OCI-LY7 (cell line): ENCODE results near the gene POLR2L. TPM values are rescaled to one million over a fixed set of nuclear protein-coding genes. Genes with fewer than 3 reads are reported as not detected.
A peak's percentile ranks its signal among the peaks of the same experiment; 100 is the strongest.

Experiments
- BruUV-seq: library from RNA; stranded (reverse); fragments of 400-500 nt; replicated peaks from 2 replicates; lab custom pipeline; 2021; lab: Mats Ljungman, UMichigan
- CTCF ChIA-PET: fragments of 300-600 bp; sonication (Branson Sonifier 250); formaldehyde crosslinking; loops from one replicate; lab custom pipeline; 2022; ENCODE audit warnings: antibody characterized with exemption; ENCODE audit not compliant: unreplicated experiment; lab: Charles Lee
- POLR2A ChIA-PET: fragments of 300-600 bp; sonication (Branson Sonifier 250); formaldehyde crosslinking; loops from one replicate; lab custom pipeline; 2022; ENCODE audit warnings: antibody characterized with exemption; lab: Charles Lee
- DNase-seq: peaks from one replicate; pipeline ENCODE4 v3.0.0-alpha.2; 2015; ENCODE audit warnings: low spot score
- H2AFZ ChIP-seq: fragments of 200-600 bp; sonication (generic), shearing (Covaris generic); 2 replicates; pipeline ENCODE4 v1.6.1; 2014; ENCODE audit warnings: mild to moderate bottlenecking, antibody characterized with exemption, low read length, moderate library complexity
- H3K27ac ChIP-seq: fragments of 200-600 bp; sonication (generic); 2 replicates; pipeline ENCODE4 v1.5.1; 2014; ENCODE audit warnings: mixed run types, low read depth, mild to moderate bottlenecking, moderate library complexity, low read length, inconsistent platforms; ENCODE audit not compliant: poor library complexity, severe bottlenecking
- H3K36me3 ChIP-seq: fragments of 200-600 bp; sonication (generic); 2 replicates; pipeline ENCODE4 v1.6.1; 2014; ENCODE audit warnings: mild to moderate bottlenecking, antibody characterized with exemption, low read length, moderate library complexity, mixed read lengths; ENCODE audit not compliant: insufficient read depth
- H3K4me1 ChIP-seq: fragments of 200-600 bp; sonication (generic); 2 replicates; pipeline ENCODE4 v1.5.1; 2014; ENCODE audit warnings: mild to moderate bottlenecking, low read length; ENCODE audit not compliant: insufficient read depth, poor library complexity, severe bottlenecking
- H3K4me2 ChIP-seq: fragments of 200-600 bp; sonication (generic); 2 replicates; pipeline ENCODE4 v1.6.1; 2014; ENCODE audit warnings: mild to moderate bottlenecking, low read length
- H3K4me3 ChIP-seq: fragments of 200-600 bp; sonication (generic); 2 replicates; pipeline ENCODE4 v1.5.1; 2014; ENCODE audit warnings: mild to moderate bottlenecking, low read depth, low read length; ENCODE audit not compliant: poor library complexity, severe bottlenecking
- H3K79me2 ChIP-seq: fragments of 200-600 bp; sonication (generic); 2 replicates; pipeline ENCODE4 v1.6.1; 2016; ENCODE audit warnings: low read depth, mild to moderate bottlenecking, low read length, moderate library complexity, mixed read lengths; ENCODE audit not compliant: insufficient read depth
- H3K9me2 ChIP-seq: fragments of 200-600 bp; sonication (generic); 2 replicates; pipeline ENCODE4 v1.6.1; 2016; ENCODE audit warnings: mild to moderate bottlenecking, low read length, mixed read lengths; ENCODE audit not compliant: insufficient read depth
- H3K9me3 ChIP-seq: fragments of 200-600 bp; sonication (generic); 2 replicates; pipeline ENCODE4 v1.6.1; 2014; ENCODE audit warnings: mild to moderate bottlenecking, mixed run types, low read length, mixed read lengths
- H4K20me1 ChIP-seq: fragments of 200-600 bp; sonication (generic); 2 replicates; pipeline ENCODE4 v1.6.1; 2014; ENCODE audit warnings: mild to moderate bottlenecking, antibody characterized with exemption, low read length, moderate library complexity, mixed read lengths; ENCODE audit not compliant: insufficient read depth
- CTCF ChIP-seq: fragments of 200-600 bp; sonication (generic); conservative IDR thresholded peaks from 2 replicates; pipeline ENCODE4 v1.5.1; 2014; ENCODE audit warnings: mild to moderate bottlenecking, antibody characterized with exemption, low read length, moderate library complexity, mixed read lengths
- EZH2phosphoT487 ChIP-seq: fragments of 200-600 bp; sonication (generic); IDR thresholded peaks from 2 replicates; pipeline ENCODE4 v1.6.1; 2018; ENCODE audit warnings: low read depth, borderline replicate concordance, mild to moderate bottlenecking, mixed run types, antibody characterized with exemption, low read length, moderate library complexity, mixed read lengths
- intact Hi-C: fragments of 100-400 bp; cut with micrococcal nuclease; formaldehyde crosslinking; loops from one replicate; pipeline ENCODE4 v1.10.0; 2022; ENCODE audit not compliant: unreplicated experiment
- total RNA-seq, 2 experiments: library from RNA; depleted of rRNA in 1 of 2; stranded (reverse); fragments of >200 nt in 1 of 2; shearing (Covaris generic) in 1 of 2; gene quantifications; 2 replicates each; pipeline ENCODE4 v1.2.3, GENCODE V29; 2014 to 2022

POLR2L gene
- total RNA-seq, 2 experiments from 2014 or later: 88.3 to 206 TPM

GRCh38 chr11:799641-800316 is 42.5 kb downstream of the POLR2L start:
- no peaks in the 10 kb centered on the region for H3K9me2 ChIP-seq
- no peak overlapping the region for H3K4me2 ChIP-seq
- intact Hi-C loops: loop anchor here (5.0 kb wide), 2 partner anchors 52 to 232 kb away; partner anchors contain the start of gene TALDO1
- no peak overlapping the region for H2AFZ ChIP-seq
- H3K79me2 ChIP-seq: peaks cover 8% of the 10 kb centered on the region; the same call in 1 of the 2 replicates
- no peaks in the 10 kb centered on the region for H4K20me1 ChIP-seq
- peaks cover 31% of the 10 kb centered on the region; the same call in 1 of the 2 replicates for H3K36me3 ChIP-seq
- H3K27ac ChIP-seq: no peak overlapping the region
- TF ChIP-seq EZH2phosphoT487 (no peak), CTCF (no peak)
- CTCF ChIA-PET: no interaction called here
- no peaks in the 10 kb centered on the region for H3K9me3 ChIP-seq
- no TSS peak for BruUV-seq
- H3K4me1 ChIP-seq: peaks cover 32% of the 10 kb centered on the region
- no peak for DNase-seq
- no peak overlapping the region for H3K4me3 ChIP-seq
- POLR2A ChIA-PET: interaction anchor here (0.6 kb wide), 1 partner anchor 10 kb away, joined by 6 read pairs; no protein-coding TSS in a partner anchor

GRCh38 chr11:798093-798713 is 44.1 kb downstream of the POLR2L start, which contains the start of gene SLC25A22:
SLC25A22 (minus strand) TSS chr11:798281; CDS start chr11:795006, 3,275 bp downstream.
- no peaks in the 10 kb centered on the region for H3K9me3 ChIP-seq
- POLR2A ChIA-PET: no interaction called here
- no TSS peak for BruUV-seq
- H3K27ac ChIP-seq: peak within 1 kb of the TSS; percentile 75
- H2AFZ ChIP-seq: peak within 1 kb of the TSS; percentile 51; the same call in 1 of the 2 replicates
- TF ChIP-seq CTCF (peak; percentile 73), EZH2phosphoT487 (no peak)
- peak; percentile 88 for DNase-seq
- no peaks in the 10 kb centered on the region for H4K20me1 ChIP-seq
- H3K4me1 ChIP-seq: peaks cover 20% of the 10 kb centered on the region
- H3K79me2 ChIP-seq: peaks cover 8% of the 10 kb centered on the region; the same call in 1 of the 2 replicates
- peaks cover 39% of the 10 kb centered on the region; the same call in 1 of the 2 replicates for H3K36me3 ChIP-seq
- peak within 1 kb of the TSS; percentile 98 for H3K4me2 ChIP-seq
- CTCF ChIA-PET: no interaction called here
- intact Hi-C loops: loop anchor here (5.0 kb wide), 2 partner anchors 51 to 231 kb away; partner anchors contain the start of gene TALDO1
- H3K4me3 ChIP-seq: peak within 1 kb of the TSS; percentile 93
- H3K9me2 ChIP-seq: no peaks in the 10 kb centered on the region
